HG03108 (cell line): ENCODE measurements around the gene GLCE.

ENCODE experiments used
- ATAC-seq: cut with Tn5 transposase; IDR thresholded peaks from one replicate; pipeline ENCODE4 v1.9.1; 2021; ENCODE audit warnings: moderate library complexity; ENCODE audit not compliant: unreplicated experiment

The GLCE gene

DNA sequence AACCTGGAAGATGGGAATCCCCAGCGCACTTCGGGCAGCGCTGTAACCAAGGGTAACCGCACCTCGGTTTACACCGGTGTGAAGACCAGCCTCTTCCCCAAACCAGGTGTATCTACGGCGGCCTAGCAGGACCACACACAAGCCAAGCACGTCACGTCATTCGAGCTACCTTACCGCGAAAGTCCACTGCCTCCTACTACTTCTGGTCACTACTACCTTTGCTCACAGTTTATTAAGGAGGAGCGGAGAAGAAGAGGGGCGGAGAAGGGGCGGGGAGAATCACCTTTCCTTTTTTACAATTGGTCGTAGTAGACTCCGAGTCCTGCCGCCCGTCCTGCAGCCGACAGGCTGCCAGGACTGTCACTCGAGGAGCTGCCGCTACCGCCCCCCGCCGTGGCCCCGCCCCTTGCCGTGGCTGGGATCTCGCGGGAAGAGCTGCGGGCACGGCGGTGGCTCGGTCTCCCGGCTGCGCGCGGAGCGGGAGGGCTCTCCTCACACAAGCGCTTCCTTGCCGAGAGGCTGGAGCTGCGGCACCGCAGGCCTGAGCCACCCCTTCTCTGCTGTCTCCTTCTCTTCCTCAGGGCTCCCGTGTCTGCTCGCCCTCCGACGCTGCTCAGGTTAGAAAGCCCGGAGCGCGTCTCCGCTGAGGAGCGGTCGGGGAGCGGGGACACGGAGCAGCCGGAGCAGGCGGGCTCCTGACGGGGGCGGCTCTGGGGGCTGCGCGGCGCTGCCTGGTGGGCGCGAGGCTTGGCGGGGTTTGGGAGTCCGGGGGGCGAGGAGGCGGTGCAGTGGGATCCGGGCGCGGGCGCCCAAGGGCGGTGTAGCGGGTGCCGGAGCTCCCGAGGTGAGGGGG, at the start of gene GLCE:
Gene GLCE (plus strand): TSS at position 495 of the 853 bp plus-strand sequence. CDS start 95,172 bp downstream, outside the sequence.
- ATAC-seq: peak; percentile 92

DNA sequence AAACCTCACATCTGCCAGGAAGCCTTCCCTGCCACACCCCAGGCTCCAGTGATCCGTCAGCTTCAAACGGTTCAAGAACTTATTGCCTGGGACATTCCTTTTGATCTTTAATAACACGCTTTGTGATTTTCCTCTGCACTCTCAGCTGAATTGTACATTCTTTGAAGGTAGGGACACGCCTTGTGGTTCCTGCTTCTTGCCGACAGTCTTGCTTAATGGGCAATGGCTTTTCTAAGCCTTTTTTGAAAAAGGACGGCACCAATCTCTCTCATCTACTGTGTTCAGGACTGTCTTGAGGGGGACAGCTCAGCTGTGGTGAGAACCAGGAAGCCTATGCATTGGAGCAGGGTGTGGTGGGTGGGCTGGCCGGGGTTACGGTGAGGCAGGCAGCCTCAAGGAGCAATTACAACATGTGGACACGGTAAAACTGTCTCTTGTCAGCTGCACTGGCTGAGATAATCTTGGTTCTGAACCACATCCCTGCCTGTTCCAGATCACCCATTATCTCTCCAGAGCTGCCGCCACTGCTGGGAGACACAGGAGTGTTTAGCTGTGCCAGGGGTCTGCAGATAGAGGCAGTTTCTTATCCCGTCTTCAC, 46.0 kb upstream of the GLCE start:
- ATAC-seq: no peak

DNA sequence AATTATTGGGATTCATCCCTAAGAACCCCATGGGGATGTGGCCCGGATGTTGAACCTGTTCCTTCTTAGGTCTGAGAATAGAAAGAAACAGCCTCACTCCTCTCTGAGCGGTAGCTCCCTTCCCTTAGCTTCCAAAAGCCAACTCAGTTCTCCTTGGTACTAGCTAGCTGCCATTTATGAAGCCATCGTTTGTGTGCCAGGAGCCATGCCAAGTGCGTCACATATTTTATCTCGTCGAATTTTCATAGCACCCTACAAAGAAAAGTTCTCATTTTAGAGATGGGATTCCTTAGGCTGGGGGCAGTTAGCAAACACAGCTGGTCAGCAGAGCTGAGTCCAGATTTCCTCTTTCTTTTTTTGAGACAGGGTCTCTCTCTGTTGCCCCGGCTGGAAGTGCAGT, 45.4 kb upstream of the GLCE start:
- ATAC-seq: no peak

DNA sequence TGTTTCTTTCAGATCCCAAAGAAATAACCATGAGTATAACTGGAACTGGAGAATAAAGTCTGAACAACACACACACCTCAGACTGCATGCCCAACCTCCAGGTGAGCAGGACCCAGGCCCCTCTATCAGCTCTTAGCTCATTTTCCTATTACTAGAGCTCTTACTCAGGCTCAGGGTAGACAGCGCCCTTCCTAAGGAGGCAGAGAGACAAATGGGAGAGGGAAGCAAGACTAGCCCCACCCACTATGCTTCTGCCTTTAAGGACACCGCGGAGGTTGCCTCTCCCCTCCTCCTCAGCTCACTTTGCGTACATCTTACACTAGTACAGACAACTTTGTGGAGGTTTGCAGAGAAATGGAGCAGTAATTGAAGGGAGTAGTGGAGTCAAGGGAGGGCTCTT, 44.0 kb upstream of the GLCE start:
- ATAC-seq: no peak

DNA sequence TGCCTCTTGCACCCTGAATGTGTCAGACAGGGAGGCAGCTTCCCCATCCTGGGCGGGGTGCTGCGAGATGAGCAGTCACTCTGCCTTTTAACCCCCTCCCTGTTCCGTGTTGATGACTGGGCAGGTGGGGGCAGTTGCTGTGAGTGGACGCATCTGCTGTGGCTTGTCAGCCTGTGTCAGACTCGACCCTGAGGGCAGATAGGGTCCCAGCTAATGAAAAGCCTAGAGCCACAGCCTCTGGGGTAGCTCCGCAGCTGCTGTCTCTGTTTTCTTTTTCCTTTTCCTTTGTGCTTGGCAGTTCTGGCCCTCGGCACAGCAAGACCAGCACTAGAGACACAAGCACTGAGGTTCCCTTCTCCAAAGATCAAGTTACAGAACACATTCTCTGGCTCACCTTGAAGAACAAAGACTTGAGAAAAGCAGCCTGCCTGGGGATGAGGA, 43.0 kb upstream of the GLCE start:
- ATAC-seq: no peak

DNA sequence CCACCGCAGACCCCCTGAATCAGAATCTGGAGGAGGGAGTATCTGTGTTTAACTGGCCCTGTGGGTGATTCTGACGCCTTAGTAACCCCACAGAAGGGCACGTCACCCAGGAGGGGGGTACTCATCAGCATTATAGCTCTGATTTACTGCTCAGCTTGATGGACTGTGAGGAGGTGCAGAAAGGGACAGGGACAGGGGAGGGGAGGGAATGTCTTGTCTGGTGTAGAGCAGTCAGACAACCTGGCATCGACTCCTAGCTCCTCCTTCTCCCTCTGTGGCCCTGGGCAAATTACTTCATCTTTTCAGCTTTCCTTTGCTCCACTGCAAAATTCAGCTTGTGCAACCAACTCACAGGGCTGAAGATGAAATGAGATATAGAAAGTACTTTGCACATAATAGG, 42.3 kb upstream of the GLCE start:
- ATAC-seq: no peak

DNA sequence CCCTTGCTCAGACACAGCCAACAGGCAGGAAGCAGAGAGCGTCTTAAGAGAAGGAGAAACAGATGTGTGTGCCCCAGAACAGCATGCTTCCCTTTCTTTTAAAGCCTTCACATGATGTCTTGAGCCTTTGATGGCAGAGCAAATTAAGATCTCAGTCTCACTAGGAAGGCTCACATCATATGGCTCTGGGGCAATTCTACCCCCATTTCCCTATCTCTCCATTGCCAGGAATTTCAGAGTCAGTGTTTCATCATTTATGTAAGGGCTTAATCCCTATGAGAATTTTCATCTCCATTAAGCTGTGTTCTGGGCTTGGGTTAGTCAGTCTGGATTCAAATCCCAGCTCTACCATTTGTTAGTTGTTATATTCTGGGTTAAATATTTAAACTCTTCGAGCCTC, 41.4 kb upstream of the GLCE start:
- no peak for ATAC-seq

DNA sequence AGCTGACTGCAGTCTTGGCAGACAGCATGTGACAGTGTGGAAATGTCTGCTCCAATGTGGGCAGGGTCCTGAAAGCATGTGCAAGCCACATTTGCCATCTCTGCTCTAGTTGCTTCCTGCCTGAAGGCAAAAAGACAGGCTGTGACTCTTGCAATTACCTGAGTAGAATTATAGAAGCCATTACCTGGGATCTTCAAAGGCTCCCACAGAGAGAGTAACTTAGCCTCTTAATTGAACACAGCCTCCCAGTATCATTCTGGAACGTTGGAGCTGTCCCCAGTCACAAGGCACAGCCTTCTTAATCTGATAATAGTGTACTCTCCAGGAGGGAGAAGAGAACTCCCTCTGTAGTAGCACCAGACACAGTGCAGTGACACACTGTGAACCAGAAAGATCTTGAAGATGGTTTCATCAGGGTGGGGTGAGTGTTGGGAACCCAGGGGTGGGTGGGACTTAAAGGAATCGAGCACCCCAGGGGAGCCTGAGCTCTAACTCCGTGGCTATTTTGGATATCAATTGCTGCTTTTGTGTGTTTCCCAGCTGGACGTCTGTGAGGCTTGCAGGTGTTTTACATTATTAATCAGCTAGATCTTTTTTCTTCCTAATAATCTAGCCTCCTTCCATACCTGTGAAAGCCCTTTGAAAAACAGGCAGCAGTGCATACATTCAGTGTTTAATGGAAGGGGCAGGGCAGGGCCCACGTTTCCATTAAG, 40.6 kb upstream of the GLCE start:
- ATAC-seq: no peak

DNA sequence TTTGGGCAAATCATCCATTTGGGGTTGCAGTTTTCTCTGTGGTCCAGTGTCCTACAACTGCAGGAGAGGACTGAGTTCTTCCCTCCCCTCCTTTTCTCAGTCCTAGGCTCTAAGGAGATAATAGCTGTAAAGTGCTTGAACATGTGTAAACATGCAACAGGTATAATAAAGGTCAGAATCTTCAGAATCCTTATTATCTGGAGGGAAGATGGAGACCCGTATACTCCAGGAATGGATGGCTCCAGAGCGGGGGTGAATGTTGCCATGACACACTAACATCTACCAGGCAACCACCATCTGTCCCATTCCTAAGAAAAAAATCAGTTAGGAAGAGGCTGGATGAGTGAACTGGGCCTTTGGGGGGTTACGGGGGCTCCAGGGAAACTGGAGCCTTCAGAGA, 39.7 kb upstream of the GLCE start:
- no peak for ATAC-seq

DNA sequence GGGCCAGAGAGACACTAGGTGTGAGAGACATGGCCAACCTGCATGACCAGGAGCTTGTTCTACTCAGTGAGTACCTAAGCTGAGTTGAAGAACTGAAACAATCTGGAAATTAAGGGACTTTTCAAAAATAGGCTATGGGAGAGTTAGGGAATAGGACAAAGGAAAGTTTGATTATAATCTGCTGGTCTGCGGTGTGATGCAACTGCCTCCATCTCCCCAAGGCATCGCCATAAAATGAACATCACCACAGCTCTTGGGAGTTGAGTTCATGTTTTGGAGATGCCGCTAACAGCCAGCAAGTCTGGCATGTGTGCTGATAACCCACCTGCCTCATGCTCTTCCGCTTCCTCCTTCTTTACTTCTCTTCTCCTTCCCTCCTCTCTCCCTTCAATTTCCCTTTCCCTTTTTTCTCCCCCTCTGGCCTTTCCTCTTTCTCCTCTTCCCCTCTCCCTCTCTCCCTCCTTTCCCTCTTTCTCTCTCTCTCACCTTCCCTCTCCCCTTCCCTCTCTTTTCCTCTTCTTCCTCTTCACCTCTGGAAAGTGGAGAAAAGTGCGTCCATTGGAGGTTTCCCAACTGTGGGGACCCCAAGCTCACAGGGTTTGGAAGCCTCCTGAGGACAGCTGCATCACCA, 39.1 kb upstream of the GLCE start:
- ATAC-seq: no peak

DNA sequence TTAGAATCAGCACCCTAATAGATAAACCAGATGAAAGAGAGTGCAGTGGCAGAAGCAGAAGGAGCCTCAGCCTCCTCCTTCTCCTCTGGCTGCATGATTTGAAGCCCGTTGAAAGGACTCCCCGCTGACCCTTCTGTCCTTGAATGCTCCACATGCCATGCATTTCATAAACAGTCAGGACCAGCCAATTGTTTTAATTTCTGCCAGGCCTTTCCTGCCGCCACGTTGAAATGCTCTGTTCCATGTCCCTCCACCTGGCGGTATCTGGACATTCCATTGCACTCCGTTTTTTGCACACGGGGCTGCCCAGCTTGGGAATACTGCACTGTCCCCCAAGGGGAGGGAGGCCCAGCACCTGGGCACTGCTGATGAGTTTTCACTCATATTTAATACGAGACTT, 35.2 kb upstream of the GLCE start:
- no peak for ATAC-seq

DNA sequence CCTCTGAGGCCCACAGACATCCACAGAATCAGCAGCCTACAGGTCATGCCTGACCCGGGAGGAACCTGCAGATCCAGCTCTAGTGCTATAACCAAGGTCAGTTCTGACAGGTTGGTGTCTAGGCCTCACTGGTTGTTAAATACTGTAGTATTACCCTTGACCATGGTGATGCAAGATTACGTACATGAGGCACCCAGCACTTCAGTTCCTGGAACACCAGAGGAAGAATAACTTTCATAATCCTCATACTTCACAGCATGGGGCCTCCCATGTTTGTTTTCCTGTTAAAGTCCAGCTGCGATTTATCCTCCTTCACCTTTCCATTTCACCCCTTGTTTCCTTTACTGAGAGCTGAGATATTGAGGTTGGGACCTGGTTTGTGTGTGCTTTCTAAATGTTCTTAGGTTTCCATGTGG, 34.4 kb upstream of the GLCE start:
- ATAC-seq: no peak

DNA sequence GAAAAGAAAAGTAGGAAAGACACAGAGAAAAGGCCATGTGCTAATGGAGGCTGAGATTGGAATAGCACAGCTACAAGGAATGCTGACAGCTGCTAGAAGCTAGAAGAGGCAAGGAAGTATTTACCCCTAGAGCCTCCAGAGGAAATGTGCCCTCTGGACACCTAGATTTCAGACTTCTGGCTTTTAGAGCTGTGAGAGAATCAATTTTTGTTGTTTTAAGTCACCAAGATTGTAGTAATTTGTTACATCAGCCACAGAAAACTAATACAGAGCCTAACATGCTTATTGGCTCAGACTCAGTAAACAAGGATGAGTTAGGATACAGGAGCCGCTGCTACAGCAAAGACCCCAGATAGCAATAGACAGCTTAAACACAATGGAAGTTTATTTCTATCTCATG, 33.1 kb upstream of the GLCE start:
- ATAC-seq: no peak

DNA sequence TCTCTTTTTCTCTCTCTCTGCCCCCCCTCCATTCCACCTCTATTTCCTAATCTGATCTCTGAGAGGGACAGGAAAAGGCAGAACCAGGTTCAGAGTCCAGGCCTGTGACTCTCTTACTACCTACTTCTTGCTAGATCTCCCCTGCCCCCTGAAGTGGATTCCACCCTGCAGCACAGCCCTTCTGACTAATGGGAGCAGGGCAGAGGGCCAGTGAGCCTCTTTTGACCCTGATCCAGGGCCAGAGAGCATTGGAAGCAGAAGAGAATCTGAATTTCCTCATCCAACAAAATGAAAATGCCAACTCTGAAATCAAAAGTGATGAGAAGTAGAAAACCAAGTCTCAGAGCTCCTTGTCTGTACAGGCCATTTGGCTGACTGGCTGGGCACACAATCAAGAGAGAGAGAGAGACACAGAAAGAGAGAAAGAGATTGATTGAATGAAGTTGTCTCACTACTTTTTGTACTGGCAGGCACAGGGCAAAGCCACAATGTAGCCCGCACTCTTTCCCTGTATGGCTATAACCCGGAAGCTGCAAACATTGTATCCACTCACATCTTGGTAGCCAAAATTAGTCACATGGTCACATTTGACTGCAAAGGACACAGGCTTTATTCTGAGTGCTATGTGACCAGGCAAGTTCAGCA, 31.6 kb upstream of the GLCE start:
- ATAC-seq: no peak

DNA sequence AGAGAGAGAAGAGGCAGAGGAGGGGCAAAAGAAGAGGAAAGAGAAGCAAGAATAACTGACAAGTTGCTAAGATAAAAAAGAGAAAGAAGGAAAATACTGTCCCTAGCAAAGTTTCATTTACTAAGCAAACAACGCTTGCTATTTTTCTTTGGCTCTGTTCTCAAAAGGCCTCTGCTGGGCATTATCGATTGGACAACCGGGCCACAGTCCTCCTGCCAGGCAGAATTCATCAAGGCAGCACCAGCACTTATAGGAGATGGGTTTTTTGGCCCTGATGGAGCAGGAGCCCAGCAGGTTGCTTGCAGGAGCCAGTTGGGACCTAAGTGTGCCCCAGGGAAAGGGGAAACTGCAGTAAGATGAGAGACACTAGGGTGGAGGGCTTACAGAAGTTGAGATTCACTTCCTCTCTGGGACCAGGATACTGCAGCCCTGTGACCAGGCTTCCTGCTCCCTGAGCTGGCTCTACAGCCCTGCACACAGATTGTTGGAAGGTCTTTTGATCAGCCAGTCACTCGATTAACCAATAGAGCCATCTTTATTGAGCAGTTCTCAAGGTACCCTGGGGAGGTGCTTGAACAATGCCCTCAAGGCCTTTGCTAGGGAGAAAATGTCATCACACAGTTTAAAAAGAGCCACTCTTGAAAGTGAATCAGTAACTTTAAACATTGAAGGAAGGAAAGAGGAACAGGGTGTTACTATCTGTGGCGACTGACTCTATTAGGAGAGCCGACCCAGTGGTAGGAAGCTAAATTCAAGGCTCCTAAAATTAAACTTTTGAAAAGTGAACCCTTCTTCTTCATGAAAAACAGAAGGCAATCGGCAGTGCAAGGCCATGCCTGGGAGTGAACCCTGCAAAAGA, 28.8 kb upstream of the GLCE start:
- no peak for ATAC-seq

DNA sequence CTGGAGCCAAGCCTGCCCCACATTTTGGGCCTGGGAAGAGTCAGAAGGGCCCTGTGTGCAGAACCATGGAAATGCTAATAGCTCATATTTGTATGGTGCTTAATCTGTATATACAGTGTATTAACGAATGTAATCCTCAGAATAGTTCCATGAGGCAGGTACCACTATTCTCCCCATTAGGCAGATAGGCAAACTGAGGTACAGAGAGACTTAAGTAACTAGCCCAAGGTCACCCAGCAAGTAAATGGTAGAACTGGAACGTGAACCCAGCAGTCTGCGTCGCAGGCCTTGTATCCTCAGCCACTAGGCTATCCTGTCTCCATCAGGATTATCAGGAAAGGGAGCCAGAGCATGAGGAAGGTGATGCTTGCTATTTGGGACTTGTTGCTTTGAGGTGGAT, 28.0 kb upstream of the GLCE start:
- ATAC-seq: no peak

DNA sequence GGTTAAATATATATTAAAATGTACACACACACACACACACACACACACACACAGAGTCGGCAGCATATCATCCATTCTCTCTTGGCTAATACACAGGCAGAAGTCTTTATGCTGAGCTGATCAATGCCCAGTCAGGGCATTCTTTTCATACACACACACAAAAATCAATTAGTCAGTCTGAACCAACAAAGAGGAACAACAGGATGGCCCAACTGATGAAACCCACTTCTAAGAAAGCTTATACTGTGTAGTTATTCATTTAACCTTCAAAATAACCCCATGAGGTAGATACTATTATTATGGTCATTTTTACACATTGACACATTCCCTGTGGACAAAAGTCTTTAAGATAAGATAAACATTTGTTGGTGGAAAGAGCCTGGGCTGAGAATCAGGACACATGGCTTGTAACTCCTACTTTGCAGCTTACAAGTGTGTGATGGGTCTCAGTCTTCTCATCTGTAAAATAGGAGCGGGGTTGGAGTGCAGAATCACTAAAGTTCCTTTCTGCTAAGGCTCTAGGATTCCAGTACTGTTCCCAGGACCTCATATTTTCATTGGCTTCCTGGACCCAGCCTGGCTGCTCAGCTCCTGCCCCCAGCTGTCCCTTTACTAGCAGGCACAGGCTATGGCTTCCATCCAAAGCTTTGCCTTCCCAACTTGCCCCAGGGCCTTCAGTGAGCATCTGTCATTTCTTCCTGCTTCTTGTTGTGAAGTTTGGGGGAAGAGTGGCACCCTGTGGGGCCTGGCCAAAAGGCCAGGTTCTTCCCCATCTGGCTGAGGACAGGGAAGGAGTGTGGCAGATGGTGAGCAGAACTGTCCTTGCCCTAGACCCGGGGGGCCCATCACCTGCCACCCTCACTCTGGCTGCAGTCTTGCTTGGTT, 27.2 kb upstream of the GLCE start:
- ATAC-seq: no peak

DNA sequence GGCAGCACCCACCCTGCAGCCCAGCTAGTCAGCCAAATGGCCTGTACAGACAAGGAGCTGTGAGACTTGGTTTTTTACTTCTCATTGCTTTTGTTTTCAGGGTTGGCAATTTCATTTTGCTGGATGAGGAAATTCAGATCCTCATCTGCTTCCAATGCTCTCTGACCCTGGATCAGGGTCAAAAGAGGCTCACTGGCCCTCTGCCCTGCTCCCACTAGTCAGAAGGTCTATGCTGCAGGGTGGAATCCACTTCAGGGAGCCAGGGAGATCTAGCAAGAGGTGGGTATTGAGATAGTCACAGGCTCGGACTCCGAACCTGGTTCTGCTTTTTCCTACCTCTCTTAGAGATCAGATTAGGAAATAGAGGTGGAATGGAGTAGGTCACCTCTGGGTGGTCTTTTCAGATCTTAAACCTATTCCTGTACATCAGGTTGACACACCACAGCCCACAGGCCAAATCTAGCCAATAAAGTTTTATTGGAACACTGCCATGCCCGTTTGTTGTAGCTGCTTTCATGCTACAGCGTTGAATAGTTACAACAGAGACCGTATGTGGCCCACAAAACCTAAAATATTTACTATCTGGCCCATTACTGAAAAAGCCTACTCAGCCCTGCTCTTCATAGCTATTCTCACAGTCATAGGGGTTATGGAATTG, 26.4 kb upstream of the GLCE start:
- no peak for ATAC-seq

DNA sequence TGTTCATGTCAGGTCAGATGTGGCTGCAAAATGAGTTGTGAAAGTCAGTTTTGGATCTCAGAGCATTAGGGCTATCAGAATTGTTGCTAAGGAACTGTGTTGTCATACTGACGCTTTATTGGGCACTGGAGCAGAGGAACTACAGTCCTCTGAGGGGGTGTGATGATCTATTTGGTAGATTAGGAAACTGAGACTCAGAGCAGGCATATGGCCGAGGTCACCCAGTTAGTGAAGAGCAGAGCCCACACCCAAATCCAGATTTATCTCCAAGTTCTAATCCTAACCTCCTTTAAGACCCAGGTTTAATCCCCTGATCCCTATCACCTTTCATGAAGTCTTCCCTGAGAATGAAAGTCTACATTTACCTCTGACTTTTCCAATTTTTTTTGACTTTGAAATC, 25.6 kb upstream of the GLCE start:
- no peak for ATAC-seq
